NCI-H2081 (cell line): ENCODE data around the gene ZP4.
"Not testable (repeated sequence)": the region's sequence is repeated elsewhere in the genome, so short reads cannot be mapped to it uniquely, and the experiment has no call there.

Experiments used
- DNase-seq, 2 experiments: peaks; one replicate each; lab custom pipeline; 2025; lab: John Stamatoyannopoulos, UW

The ZP4 gene

GRCh38 chr1:237875291-237875690, 15.4 kb downstream of the ZP4 start:
- DNase-seq: no peak

GRCh38 chr1:237873487-237874211, 17.1 kb downstream of the ZP4 start:
- no peak for DNase-seq

GRCh38 chr1:237868817-237869600, 21.7 kb downstream of the ZP4 start:
- no peak for DNase-seq

- DNase-seq: no peak
These were observed 23.3 kb downstream of the ZP4 start for GRCh38 chr1:237867380-237867888.

GRCh38 chr1:237864338-237865244, 26.1 kb downstream of the ZP4 start:
- peak; percentile 65 to 72 for DNase-seq

GRCh38 chr1:237863234-237863633, 27.5 kb downstream of the ZP4 start:
- peak in 1 of 2 experiments; percentile 22 for DNase-seq

GRCh38 chr1:237861944-237862343, 28.8 kb downstream of the ZP4 start:
- DNase-seq: no peak

GRCh38 chr1:237858992-237859391, 31.7 kb downstream of the ZP4 start:
- no peak for DNase-seq

GRCh38 chr1:237857455-237857854, 33.3 kb downstream of the ZP4 start:
- DNase-seq: no peak

- DNase-seq: peak; percentile 39 to 81
These were observed 38.4 kb downstream of the ZP4 start for GRCh38 chr1:237852342-237852741.

- peak; percentile 75 to 86 for DNase-seq
These were observed 39.4 kb downstream of the ZP4 start for GRCh38 chr1:237851210-237851845.

GRCh38 chr1:237843516-237843915, 47.2 kb downstream of the ZP4 start:
- not testable (repeated sequence) for DNase-seq

- DNase-seq: no peak
These were observed 49.2 kb downstream of the ZP4 start for GRCh38 chr1:237841485-237841884.

GRCh38 chr1:237838904-237839534, 51.7 kb downstream of the ZP4 start:
- DNase-seq: no peak

- no peak for DNase-seq
These were observed 52.4 kb downstream of the ZP4 start for GRCh38 chr1:237838320-237838719.

- no peak for DNase-seq
These were observed 56.3 kb downstream of the ZP4 start for GRCh38 chr1:237834461-237834860.

- DNase-seq: no peak
These were observed 56.7 kb downstream of the ZP4 start for GRCh38 chr1:237834048-237834447.

GRCh38 chr1:237832858-237833257, 57.9 kb downstream of the ZP4 start:
- no peak for DNase-seq
